Suprapubic skin (tissue), 4 donors: ENCODE measurements around the gene TSC22D1.

Experiments used
- EP300 ChIP-seq: sonication (generic); formaldehyde crosslinking; IDR thresholded peaks from one replicate; pipeline ENCODE4 v1.6.1; 2017; ENCODE audit warnings: antibody characterized with exemption
- POLR2A ChIP-seq, 2 donors: fragments of 450-650 bp; IDR thresholded peaks; one replicate each; pipeline ENCODE4 v1.6.1; 2017; ENCODE audit warnings: antibody characterized with exemption in 2 of 2, mild to moderate bottlenecking in 2 of 2, moderate library complexity in 2 of 2
- POLR2AphosphoS5 ChIP-seq, 3 donors: sonication (generic); formaldehyde crosslinking; IDR thresholded peaks; one replicate each; pipeline ENCODE4 v1.6.1; 2017; ENCODE audit warnings: antibody characterized with exemption in 3 of 3
- TF ChIP-seq, protein P1 (sequence below), 2 donors: fragments of 200-600 bp in 1 of 2; fragments of 450-650 bp in 1 of 2; sonication (generic) in 1 of 2; IDR thresholded peaks; one replicate each; pipeline ENCODE4 v1.5.1; 2016 to 2019; ENCODE audit warnings: antibody characterized with exemption in 2 of 2, mild to moderate bottlenecking in 1 of 2, moderate library complexity in 1 of 2

DNA sequence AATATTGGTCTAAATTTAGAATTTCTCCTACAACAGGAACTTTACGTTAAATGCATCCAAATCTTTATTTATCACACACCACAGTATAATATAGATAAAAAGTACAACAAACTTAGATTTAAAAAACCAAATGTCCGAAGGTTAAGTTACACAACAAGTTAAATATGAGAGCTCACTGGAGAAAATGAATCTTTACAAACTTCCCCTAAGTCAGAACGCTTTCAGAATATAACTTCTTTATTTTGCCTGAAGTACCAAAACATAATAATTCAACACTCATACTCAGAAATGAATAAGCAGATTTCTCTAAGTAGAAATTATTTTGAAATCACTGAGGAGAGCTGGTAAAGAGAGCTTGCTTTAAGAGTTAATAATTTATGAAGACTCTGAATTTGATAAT, 33.8 kb downstream of the TSC22D1 start:
- TF ChIP-seq, protein P1, sequence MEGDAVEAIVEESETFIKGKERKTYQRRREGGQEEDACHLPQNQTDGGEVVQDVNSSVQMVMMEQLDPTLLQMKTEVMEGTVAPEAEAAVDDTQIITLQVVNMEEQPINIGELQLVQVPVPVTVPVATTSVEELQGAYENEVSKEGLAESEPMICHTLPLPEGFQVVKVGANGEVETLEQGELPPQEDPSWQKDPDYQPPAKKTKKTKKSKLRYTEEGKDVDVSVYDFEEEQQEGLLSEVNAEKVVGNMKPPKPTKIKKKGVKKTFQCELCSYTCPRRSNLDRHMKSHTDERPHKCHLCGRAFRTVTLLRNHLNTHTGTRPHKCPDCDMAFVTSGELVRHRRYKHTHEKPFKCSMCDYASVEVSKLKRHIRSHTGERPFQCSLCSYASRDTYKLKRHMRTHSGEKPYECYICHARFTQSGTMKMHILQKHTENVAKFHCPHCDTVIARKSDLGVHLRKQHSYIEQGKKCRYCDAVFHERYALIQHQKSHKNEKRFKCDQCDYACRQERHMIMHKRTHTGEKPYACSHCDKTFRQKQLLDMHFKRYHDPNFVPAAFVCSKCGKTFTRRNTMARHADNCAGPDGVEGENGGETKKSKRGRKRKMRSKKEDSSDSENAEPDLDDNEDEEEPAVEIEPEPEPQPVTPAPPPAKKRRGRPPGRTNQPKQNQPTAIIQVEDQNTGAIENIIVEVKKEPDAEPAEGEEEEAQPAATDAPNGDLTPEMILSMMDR (IDR thresholded peaks at IDR 0.05) = no peak
- no peak for TF ChIP-seq POLR2A (IDR thresholded peaks at IDR 0.05)
- no peak for TF ChIP-seq POLR2AphosphoS5 (IDR thresholded peaks at IDR 0.05)
- TF ChIP-seq EP300 = no peak
